Measurements from ENCODE around the gene TSNAXIP1.
"Not testable (repeated sequence)": the region's sequence is repeated elsewhere in the genome, so short reads cannot be mapped to it uniquely, and the experiment has no call there.

TSNAXIP1 gene

GRCh38 chr16:67862623-67863583 is 56.2 kb downstream of the TSNAXIP1 start:
- FAIRE-seq: no peak

- FAIRE-seq: not testable (repeated sequence)
Observed at GRCh38 chr16:67864044-67864443, 57.4 kb downstream of the TSNAXIP1 start.

- no peak for FAIRE-seq
Observed at GRCh38 chr16:67864594-67864993, 57.9 kb downstream of the TSNAXIP1 start.

DNA sequence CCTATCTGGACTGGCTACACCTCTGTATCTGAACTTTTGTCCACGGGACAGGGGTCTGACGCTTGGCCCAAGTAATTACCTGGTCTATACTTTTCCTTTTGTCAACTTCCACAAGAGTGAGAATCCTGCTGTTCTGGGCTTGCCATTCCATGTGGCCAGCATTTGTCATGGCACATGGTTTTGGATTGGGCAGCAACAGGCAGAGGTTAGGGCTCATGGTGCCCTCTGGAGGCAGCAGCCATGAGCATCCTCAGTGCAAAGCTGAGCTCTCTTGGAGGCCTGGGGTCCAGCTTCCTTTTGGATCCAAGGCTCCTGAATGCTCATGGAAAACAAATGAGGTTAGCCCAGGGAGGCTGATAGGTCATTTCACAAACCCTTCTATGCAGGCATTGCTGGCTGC is 58.6 kb downstream of the TSNAXIP1 start:
- FAIRE-seq: no peak

- FAIRE-seq: no peak
Observed at GRCh38 chr16:67868290-67868689, 61.6 kb downstream of the TSNAXIP1 start.

- FAIRE-seq: no peak
Observed at GRCh38 chr16:67869653-67870052, 63.0 kb downstream of the TSNAXIP1 start.

DNA sequence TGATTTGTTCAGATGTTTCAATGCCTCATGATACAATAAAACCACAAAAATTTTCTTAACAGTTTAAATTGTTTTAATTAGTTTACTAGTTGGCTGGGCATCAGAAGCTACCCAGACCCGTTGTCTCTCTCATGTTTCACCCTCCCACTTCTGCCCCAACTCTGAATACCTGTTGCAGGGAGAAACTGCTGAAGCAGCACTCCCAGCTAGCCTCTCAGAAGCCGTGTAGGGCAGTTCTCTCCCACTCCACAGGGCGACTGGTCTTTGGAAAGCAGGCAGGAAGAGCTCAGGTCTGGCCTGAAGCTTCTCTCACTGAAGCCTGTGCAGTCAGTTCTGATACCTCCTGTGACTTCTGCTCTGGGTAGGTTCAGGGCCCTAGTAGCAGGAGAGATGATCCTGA is 64.6 kb downstream of the TSNAXIP1 start:
- FAIRE-seq: no peak

DNA sequence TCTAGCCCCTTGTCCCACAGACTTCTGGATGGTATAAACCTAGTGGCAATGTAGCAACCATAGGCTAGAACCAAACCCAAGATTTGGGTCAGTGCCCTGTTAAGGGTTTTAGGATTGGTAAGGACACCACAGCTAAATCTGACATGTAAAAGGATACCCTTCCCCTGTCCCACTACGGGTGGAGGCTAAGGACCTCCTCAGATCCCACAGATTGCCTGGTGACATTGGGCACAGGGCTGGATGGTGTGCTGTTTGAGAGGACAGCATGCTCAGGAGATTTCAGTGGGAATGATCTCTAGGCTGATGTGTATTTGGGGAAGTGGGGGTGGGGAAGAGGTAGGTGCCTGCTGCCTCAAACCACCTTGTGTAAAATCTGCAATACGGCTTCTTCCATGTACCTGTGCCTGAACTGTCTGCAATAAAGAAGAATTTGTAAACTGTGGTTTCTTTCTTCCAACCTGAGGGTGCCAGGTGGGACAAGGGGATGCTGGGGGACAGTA is 65.5 kb downstream of the TSNAXIP1 start:
- no peak for FAIRE-seq

DNA sequence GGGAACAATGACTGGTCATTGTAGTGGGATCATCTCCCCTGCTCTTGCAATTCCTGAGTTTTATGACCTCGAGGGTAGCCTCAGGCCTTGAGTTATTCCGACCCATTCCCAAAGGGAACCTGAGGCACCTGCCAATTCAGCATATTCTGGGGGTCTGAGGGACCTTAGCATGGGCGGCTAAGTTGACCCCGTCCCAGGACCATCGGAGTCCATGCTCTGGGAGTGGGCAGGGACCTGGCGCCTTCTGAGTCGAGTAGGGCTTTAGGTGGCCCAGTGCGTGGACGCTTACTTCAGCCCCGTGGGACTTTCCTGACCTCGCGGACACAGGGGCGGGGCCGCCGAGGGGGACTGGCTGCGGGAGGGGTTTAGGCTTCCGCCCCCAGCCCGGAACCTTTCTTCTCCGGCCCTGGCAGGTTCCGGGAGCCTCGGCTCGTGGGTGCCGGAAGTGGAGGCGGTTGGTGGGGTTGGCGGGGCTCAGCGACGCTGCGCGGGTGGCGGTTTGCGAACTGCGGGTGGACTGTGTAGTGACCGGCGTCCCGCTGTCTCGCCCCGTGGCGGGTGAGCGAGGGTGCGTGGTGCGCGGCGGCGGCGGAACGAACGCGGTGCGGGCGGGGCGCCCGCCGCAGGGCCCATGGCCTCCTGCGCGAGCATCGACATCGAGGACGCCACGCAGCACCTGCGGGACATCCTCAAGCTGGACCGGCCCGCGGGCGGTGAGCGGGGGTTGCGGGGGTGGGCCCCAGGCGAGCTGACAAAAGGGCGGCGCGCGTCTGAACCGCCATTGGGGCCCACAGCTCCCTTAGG is 66.1 kb downstream of the TSNAXIP1 start, which contains the start of gene EDC4:
EDC4 (plus strand) TSS at position 422 of the 804 bp plus-strand sequence; CDS start at position 632, 210 bp downstream.
- FAIRE-seq: no peak

GRCh38 chr16:67873435-67874370 is 67.0 kb downstream of the TSNAXIP1 start:
- FAIRE-seq: no peak

DNA sequence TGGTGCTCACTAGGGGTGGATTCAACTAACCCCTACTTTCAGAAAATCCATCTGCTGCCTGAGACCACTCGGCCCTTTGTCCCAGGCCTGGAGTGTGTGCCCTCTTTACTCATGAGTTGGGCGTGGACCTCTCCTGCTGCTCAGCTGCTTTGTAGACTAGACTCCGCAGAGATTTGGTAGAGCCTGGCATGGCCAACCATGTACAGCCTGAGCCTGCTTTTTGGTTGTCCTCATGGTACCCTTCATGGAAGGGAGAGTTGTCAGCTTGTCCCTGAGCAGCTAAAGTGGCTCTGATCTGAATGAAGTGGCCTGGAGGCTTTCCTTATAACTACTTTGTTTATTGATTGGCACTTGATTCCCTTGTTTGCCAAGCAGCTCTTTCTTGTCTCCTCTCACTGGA is 67.7 kb downstream of the TSNAXIP1 start:
- FAIRE-seq: no peak

GRCh38 chr16:67877064-67877463 is 70.4 kb downstream of the TSNAXIP1 start:
- no peak for FAIRE-seq

All from TTC549 (cell line).